ENCODE data around the gene HIBADH. TPM values are rescaled to one million over a fixed set of nuclear protein-coding genes. Genes with fewer than 3 reads are reported as not detected.

The HIBADH gene
- total and polyA plus RNA-seq, 9 of the 15 experiments (the other 6 are each of a cell fraction or from before 2014, with no cell fraction given): 10.7 to 67.8 (median 36.9) TPM

DNA sequence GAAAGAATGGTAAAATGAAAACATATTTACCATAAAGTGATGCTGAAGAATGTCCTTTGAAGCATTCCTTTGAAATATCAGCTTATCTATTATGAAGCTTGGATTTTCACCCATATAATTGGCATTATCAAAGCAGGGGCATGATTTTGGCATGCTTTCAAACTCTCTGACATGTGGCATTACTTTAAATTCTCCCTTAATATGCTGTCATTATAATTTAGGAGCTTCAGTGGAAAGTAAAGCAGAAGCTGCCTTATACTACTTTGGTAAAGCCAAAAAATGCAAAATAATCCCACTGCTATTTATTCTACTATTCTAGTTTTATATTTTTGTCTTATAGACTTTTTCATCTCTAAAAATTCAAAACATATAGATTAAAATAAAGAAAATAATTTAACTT, 28.0 kb upstream of the HIBADH start:
- no peak overlapping the region for H3K4me3 ChIP-seq
- H3K27ac ChIP-seq (ENCODE audit: extremely low read depth, low read depth, low read length): no peak overlapping the region
- H3K9ac ChIP-seq (ENCODE audit: insufficient read depth in 1 of 2, low read depth in 2 of 2, low read length in 2 of 2): no peak overlapping the region
- DNase-seq (ENCODE audit: extremely low read depth in 1 of 4, low spot score in 3 of 4) (no peak), FAIRE-seq (no peak), ATAC-seq (no peak)
- no peaks in the 10 kb centered on the region for H3K79me2 ChIP-seq (ENCODE audit: control insufficient read depth, insufficient read depth, low read length)
- no peaks in the 10 kb centered on the region for H3K9me3 ChIP-seq (replicated peaks; ENCODE audit: control insufficient read depth, insufficient read depth, low read depth, low read length)
- H3K27me3 ChIP-seq (ENCODE audit: control insufficient read depth in 2 of 2, insufficient read depth in 2 of 2, low read length in 2 of 2): no peaks in the 10 kb centered on the region
- no peak overlapping the region for H2AFZ ChIP-seq (ENCODE audit: low read depth, low read length)
- no peak overlapping the region for H3K4me2 ChIP-seq (ENCODE audit: insufficient read depth, low read length)
- H3K4me1 ChIP-seq (replicated peaks in 1 of 2; ENCODE audit: control insufficient read depth in 2 of 2, insufficient read depth in 2 of 2, low read length in 2 of 2): no peaks in the 10 kb centered on the region; a peak in 1 of 5 replicates
- in situ Hi-C loops (cut with MboI): no loop called here
- no peaks in the 10 kb centered on the region for H3K9me1 ChIP-seq (ENCODE audit: control insufficient read depth, insufficient read depth, low read length)
- H4K20me1 ChIP-seq (replicated peaks; ENCODE audit: control insufficient read depth, insufficient read depth, low read length): no peaks in the 10 kb centered on the region
- no peaks in the 10 kb centered on the region for H3K36me3 ChIP-seq (ENCODE audit: control insufficient read depth, insufficient read depth, low read length)
- no TSS peak for BruUV-seq (replicated peaks)
- intact Hi-C loops (cut with micrococcal nuclease): loop anchor here (5.0 kb wide), 1 partner anchor 47 kb away; no protein-coding TSS in a partner anchor
- ChIA-PET CTCF (ENCODE audit: low intra/inter-chr PET ratio) (no interaction called here), POLR2A (interaction anchor here (1.1 to 1.3 kb wide), 2 partner anchors 13 to 28 kb away, joined by 4 read pairs; partner anchors contain the start of gene HIBADH)
- TF ChIP-seq CBX5 (IDR thresholded peaks at IDR 0.05; ENCODE audit: borderline replicate concordance, low read depth) (no peak), ZKSCAN8 (CRISPR knock-in tag; IDR thresholded peaks at IDR 0.05) (no peak), C11orf30 (IDR thresholded peaks at IDR 0.05; ENCODE audit: low read depth) (no peak), ZNF785 (CRISPR knock-in tag; IDR thresholded peaks at IDR 0.05) (no peak), ZNF384 (IDR thresholded peaks at IDR 0.05; ENCODE audit: low read depth, low read length) (no peak), SMARCA5 (IDR thresholded peaks at IDR 0.05) (no peak), MEIS2 (IDR thresholded peaks at IDR 0.05; ENCODE audit: partially characterized antibody) (no peak), EGR1 (conservative IDR thresholded peaks at IDR 0.05) (no peak), HNRNPUL1 (IDR thresholded peaks at IDR 0.05; ENCODE audit: low read length) (no peak), SIX5 (IDR thresholded peaks at IDR 0.05; ENCODE audit: borderline replicate concordance in 1 of 2, insufficient read depth in 1 of 2, low read depth in 1 of 2, low read length in 2 of 2) (no peak), ETV6 (IDR thresholded peaks at IDR 0.05; ENCODE audit: borderline replicate concordance in 1 of 2, low read depth in 2 of 2, low read length in 1 of 2) (no peak), ETV6 (CRISPR knock-in tag; IDR thresholded peaks at IDR 0.05; ENCODE audit: borderline replicate concordance) (no peak), NELFE (IDR thresholded peaks at IDR 0.05; ENCODE audit: insufficient read depth, insufficient read length) (no peak)
- TF ChIP-seq, protein P1, sequence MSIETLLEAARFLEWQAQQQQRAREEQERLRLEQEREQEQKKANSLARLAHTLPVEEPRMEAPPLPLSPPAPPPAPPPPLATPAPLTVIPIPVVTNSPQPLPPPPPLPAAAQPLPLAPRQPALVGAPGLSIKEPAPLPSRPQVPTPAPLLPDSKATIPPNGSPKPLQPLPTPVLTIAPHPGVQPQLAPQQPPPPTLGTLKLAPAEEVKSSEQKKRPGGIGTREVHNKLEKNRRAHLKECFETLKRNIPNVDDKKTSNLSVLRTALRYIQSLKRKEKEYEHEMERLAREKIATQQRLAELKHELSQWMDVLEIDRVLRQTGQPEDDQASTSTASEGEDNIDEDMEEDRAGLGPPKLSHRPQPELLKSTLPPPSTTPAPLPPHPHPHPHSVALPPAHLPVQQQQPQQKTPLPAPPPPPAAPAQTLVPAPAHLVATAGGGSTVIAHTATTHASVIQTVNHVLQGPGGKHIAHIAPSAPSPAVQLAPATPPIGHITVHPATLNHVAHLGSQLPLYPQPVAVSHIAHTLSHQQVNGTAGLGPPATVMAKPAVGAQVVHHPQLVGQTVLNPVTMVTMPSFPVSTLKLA (conservative IDR thresholded peaks at IDR 0.05): no peak
- TF ChIP-seq, protein P2, sequence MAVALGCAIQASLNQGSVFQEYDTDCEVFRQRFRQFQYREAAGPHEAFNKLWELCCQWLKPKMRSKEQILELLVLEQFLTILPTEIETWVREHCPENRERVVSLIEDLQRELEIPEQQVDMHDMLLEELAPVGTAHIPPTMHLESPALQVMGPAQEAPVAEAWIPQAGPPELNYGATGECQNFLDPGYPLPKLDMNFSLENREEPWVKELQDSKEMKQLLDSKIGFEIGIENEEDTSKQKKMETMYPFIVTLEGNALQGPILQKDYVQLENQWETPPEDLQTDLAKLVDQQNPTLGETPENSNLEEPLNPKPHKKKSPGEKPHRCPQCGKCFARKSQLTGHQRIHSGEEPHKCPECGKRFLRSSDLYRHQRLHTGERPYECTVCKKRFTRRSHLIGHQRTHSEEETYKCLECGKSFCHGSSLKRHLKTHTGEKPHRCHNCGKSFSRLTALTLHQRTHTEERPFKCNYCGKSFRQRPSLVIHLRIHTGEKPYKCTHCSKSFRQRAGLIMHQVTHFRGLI (CRISPR knock-in tag; IDR thresholded peaks at IDR 0.05): no peak
- TF ChIP-seq, protein P3, sequence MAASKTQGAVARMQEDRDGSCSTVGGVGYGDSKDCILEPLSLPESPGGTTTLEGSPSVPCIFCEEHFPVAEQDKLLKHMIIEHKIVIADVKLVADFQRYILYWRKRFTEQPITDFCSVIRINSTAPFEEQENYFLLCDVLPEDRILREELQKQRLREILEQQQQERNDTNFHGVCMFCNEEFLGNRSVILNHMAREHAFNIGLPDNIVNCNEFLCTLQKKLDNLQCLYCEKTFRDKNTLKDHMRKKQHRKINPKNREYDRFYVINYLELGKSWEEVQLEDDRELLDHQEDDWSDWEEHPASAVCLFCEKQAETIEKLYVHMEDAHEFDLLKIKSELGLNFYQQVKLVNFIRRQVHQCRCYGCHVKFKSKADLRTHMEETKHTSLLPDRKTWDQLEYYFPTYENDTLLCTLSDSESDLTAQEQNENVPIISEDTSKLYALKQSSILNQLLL (CRISPR knock-in tag; IDR thresholded peaks at IDR 0.05; ENCODE audit: borderline replicate concordance): no peak
- TF ChIP-seq, protein P4, sequence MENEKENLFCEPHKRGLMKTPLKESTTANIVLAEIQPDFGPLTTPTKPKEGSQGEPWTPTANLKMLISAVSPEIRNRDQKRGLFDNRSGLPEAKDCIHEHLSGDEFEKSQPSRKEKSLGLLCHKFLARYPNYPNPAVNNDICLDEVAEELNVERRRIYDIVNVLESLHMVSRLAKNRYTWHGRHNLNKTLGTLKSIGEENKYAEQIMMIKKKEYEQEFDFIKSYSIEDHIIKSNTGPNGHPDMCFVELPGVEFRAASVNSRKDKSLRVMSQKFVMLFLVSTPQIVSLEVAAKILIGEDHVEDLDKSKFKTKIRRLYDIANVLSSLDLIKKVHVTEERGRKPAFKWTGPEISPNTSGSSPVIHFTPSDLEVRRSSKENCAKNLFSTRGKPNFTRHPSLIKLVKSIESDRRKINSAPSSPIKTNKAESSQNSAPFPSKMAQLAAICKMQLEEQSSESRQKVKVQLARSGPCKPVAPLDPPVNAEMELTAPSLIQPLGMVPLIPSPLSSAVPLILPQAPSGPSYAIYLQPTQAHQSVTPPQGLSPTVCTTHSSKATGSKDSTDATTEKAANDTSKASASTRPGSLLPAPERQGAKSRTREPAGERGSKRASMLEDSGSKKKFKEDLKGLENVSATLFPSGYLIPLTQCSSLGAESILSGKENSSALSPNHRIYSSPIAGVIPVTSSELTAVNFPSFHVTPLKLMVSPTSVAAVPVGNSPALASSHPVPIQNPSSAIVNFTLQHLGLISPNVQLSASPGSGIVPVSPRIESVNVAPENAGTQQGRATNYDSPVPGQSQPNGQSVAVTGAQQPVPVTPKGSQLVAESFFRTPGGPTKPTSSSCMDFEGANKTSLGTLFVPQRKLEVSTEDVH (IDR thresholded peaks at IDR 0.05; ENCODE audit: low read depth, partially characterized antibody): no peak
